GM18868 (cell line): ENCODE results near the gene CYP19A1.

Experiments
- ATAC-seq: cut with Tn5 transposase; IDR thresholded peaks from one replicate; pipeline ENCODE4 v1.9.1; 2021; ENCODE audit warnings: mild to moderate bottlenecking, moderate library complexity; ENCODE audit not compliant: unreplicated experiment

CYP19A1 gene

DNA sequence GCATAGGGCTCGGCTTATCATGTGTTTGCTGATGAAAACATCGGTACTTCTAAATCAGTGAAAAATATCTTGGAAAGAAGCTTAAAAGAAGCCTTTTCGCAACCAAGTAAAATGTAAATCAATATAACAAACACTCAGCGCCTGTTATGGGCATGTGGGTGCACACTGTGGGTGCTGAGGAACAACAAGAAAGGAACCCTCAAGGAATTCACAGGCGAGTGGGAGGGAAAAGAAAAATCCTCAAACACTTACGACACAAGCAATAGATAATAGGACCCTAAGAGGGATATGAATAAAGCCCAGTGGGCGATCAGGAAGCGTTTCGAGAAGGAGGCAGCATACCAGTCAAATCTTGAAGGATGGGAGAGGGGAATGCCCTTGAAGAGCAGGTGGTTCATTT lies 25.0 kb upstream of the CYP19A1 start:
- ATAC-seq, result no peak

DNA sequence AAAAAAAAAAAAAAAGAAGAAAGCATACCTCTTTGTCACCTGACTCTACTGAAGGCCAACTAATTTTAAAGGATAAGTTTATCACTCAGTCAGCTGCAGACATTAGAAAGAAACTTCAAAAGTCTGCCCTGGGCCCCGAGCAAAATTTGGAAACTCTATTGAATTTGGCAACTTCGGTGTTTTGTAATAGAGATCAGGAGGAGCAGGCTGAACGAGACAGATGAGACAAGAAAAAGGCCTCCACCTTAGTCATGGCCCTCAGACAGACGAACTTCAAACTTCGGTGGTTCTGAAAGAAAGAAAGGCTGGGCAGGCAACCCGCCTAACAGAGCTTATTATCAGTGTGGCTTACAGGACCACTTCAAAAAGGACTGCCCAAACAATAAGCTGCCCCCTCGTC lies 21.6 kb upstream of the CYP19A1 start:
- no peak for ATAC-seq

DNA sequence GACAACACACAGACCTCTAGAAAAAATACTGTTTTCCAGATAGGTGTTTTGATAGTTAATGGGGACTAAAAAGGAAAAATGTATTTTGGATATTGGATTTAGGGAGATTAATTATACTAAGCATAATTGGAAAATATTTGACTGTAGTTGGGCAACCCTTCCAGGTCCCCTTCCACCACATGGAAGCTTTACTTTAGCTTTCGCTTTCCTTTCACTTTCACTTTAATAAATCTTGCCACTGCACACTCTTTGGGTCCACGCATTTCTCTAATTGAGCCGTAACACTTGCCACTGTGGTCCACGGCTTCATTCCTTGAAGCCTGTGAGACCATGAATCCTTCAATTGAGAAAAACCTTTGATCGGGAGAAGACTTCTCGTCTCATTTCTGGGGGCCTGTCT lies 18.6 kb upstream of the CYP19A1 start:
- ATAC-seq, result no peak

DNA sequence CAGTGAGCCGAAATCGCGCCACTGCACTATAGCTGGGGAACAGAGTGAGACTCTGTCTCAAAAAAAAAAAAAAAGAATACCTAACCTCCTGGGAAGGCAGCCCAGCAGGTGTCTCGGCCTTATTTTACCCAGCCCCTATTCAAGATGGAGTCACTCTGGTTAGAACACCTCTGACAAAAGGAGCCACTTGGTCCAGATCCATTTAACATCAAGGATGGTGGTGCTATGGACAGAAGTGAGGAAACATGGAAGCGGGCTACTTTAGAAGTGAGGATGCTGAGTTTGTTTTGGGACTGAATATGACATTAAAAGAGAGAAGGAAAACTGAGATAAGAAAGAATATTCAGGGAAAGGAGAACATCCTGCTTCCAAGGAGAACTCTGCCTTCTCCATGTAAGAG lies 17.8 kb upstream of the CYP19A1 start:
- ATAC-seq, result no peak

DNA sequence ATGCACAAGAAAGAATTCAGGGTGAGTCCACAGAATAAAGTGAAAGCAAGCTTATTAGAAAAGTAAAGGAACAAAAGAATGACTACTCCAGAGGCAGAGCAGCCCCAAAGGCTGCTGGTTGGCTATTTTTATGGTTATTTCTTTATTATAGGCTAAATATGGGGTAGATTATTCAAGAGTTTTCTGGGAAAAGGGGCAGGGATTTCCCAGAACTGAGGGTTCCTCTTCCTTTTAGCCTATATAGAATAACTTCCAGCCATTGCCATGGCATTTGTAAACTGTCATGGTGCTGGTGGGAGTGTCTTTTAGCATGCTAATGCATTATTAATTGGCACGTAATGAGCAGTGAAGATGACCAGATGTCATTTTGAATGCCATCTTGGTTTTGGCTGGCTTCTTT lies 16.7 kb upstream of the CYP19A1 start:
- ATAC-seq, result no peak

DNA sequence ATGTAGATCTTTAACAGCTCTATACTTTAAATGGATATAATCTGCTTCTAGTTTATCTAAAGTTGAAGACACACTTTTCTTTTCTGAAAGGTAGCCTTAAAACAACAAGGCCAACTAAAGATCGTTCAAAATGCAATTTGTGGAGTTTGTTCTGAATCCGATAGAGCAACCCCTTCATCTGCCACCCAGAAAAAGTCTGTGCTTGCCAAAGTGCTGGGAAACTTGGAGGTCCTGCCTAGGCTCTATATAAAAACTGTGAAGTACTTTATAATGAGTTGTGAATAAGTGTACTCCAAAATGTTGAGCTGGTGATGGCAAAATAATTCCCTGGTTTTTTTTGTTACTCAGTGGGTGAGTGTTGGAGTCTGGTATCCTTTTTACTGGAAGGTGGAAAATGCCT lies 15.6 kb upstream of the CYP19A1 start:
- no peak for ATAC-seq

DNA sequence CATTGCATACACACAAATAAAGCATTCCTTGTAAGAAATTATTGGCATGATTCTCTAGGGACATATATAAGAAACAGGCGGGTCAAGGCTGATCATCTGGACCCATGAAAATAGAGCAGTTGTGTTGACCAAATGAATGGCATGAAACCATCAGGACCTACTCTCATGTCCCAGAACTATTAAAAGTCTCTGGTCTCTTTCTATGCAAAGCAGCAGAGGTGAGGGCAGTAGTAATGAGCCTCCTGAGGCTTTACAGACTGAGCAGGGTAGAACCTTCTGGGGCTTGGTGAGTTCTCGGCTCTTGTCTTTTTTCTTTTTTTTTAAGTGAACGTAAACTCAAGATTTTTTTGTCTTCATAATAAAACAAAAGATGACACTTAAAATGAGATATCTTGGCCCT lies 12.3 kb upstream of the CYP19A1 start:
- ATAC-seq, result no peak

DNA sequence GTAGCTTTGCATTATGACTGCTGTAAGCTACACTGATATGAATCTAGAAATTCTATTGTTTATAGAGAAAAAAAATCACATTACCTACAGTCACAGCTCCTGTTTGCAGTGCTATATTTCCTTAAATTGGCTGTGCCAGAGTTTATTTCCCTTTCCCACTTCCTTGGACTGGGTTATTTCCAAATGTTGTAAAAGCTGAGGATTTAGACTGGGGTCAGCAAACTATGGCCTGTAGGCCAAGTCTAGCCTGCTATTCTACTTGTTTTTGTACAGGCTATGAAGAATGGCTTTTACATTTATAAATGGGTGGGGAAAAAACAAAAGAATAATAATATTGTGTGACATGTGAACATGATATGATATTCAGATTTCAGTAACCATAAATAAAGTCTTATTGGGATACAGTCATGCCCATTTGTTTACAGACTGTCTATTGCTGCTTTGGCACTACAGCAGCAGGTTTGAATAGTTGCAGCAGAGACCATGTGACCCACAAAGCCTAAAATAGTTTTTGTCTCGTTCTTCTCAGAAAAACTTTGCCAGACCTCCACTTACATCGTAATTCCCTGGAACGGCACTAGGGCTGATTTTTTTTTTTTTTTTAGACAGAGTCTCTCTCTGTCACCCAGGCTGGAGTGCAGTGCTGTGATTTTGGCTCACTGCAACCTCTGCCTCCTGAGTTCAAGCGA lies 10.9 kb upstream of the CYP19A1 start:
- no peak for ATAC-seq

DNA sequence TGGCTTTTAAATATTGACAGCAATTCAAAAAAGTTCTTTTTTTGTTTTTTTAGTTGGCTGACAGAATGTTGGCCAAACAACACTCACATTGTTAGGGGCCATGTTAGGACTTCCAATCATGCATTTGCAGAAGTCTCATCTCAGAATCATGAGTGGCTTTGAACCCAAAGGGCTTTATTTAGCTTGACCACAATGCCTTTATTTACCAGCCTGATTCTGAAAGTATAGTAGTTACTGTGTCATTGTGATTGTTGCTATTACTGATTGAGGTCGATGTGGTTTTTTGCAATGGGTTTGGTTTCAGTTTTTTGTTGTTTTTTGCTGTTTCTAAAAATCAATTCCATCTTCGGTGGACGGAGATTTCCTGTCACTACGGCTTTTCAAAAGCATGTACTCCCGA lies 10.3 kb upstream of the CYP19A1 start:
- peak; percentile 98 for ATAC-seq

DNA sequence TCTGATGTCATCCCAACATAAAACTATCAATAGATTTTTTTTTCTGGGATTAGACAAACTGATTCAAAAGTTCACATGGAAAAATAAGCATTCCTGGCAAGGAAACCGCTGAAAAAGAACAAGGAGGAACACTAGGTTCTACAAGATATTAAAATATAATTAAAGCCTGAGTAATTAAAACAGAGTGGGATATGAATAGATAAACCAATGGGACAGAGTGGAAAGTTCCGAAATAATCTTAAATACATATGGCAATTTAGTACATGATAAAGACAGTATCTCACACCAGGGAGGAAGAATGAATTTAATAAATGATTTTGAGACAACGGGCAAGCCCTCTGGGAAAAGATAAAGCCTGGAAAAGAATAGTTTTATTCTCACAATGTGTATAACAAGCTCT lies 7.7 kb upstream of the CYP19A1 start:
- ATAC-seq, result no peak

DNA sequence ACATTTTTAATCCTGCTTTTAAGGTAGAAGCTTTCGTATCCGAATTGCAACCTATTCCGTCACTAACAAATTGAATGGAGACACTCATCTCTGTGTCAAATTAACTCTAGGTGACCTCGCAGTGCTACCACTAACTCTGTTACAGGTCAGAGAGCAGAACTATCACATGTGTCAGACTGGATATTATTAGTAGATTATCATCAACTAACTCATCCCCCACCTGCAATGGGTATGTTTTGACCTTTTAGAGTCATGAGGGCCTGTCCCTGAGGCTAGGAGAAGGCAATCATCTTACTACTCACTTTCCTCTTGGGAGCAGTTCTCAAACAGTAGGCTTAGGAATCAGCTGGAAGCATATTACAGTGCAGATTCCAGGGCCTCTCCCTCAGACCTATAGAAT lies 5.1 kb upstream of the CYP19A1 start:
- no peak for ATAC-seq

DNA sequence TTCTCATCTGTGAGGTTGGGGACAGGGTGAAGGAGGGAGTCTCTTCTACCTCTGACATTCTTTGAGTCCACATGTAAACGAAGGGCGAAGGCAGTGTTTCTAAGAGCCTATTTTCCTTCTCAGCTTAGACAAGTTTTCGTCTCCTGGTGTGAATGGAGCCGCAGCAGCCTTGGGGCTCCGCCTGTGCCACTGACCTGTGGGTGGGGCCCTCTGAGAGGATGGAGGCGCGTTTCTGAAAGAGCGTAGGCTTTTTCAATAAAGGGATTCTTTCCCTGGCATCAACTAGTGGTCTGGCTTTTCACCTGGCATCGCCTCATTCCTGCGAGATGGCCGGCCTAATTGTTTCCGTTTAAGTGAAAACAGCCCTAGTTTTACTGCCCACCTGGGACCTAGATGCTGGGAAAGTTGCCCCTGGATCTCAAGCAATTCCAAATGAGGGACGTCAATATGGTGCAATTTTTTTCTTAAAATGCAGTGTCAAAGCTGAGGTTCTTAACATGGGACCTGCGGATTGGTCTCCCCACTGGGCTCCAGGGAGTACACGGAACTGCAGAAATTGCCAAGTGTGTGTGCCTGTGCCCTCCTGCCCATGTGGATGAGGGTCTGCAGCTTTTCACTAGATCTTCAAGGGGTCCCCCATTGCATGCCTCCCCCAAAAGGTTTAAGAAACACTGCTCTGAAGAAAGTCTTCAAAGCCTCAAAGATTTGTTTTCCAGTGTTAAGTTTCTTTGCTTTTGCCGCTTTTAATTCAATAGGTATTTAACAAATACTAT lies 4.0 kb upstream of the CYP19A1 start:
- ATAC-seq, result no peak

DNA sequence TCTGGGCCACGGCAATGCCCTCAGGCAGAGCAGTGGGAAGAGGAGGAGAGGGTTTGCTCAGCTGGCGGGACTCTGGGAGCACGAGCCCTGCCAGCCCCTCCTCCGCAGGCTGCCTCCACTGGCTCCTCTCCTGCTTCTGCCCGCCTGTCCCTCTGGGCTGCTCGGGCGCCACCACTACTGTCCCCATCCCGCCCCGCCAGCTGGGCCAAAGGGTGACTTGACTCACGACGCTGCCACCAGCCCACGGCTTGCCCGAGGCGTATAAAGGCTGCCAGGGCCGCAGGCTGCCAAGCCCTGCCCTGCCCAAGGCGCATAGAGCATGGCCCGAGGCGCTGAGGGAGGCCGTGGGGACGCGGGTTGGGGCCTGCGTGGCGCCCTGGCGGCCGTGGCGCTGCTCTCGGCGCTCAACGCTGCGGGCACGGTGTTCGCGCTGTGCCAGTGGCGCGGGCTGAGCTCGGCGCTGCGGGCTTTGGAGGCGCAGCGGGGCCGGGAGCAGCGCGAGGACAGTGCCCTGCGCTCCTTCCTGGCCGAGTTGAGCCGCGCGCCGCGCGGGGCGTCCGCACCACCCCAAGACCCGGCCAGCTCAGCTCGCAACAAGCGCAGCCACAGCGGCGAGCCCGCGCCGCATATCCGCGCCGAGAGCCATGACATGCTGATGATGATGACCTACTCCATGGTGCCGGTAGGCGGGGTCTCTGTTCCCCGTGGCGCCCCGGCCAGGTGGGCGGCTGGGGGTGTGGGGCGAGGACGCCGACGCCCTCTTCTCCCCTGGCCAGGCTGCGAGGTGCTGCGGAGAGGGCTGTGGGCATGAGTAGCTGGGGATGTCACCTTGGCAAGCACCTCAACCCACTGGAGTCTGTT lies 3.2 kb upstream of the CYP19A1 start, which contains the start of gene GLDN:
Gene GLDN, plus strand, starts transcription at position 290 of the 861 bp plus-strand sequence. Its CDS starts 30 bp downstream, at position 320.
- no peak for ATAC-seq

DNA sequence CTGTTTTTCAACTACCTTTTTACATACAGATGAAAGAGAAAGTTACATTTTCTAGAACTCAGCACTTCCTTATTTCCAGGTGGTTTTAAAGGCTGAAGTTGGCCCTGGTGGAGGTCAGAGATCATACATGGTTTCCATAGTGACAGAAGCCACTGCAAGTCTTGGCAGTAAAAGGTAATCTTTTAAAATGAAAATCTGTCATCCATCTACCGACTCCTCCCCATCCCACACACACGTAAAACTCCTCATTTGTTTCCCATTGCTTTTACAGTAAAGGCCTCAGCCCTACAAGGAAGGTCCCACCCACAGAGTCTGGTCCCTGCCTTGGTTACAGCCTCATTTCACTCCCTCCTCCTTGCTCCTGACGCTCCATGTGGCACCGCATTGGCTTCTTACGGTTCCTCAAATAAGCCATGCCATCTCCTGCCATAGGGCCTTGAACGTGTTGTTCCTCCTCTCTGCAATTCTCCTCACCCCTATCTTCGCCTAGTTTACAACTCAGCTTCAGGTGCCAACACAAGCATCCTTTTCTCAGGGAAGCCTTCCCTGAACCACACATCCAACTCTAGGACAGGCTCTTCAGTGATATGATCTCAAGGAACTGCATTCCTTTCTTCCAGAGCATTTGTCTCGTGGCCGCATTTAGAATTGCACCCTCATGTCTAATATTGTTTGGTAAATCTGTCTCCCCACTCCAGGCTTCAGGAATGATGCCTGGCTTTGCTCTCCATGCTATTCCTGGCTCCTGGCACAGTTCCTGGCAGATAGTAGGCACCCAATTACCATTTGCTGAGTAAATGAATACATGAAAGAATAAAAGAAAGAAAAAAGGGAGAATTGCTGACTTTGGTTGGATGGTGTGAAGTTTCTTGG lies 2.6 kb downstream of the CYP19A1 start:
- ATAC-seq, result peak; percentile 81

DNA sequence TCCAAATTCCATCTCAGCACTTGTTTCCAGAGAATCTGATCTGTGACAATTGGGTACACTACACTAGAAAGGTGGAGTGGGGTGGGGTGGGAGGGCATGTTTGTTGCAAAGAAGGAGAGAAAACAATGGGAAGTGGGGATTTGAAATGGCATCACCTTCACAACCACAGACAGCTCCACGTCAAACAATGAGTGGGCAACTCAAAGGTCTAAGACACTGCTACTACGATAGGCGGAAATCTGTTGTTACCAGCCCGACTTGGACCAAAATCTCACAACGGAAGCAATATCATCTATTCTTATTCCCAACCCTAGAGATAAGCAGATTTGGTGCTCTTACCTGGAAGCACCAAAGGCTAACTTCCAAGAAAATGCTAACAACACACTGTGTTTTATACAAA lies 3.3 kb downstream of the CYP19A1 start:
- peak; percentile 33 for ATAC-seq

DNA sequence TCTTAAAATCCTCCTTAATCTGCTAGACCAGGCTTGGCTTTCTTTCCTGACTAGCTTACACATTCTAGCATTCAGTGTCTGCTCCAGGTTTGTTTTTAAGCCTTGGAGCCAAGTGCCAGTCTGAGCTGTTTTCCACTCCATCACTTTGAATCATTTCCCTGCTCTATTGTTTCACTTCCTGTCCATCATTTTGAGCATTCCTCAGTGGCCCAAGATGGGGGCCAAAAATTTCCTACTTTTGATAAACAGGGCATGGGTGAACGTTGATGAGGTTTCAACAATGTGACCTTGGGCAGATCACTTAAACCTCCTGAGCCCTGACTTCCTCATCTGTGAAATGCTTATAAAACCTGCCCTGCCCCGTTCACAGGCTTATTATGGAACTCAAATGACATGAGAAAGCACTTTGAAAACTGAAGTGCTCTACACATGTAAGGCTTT lies 4.4 kb downstream of the CYP19A1 start:
- ATAC-seq, result no peak

DNA sequence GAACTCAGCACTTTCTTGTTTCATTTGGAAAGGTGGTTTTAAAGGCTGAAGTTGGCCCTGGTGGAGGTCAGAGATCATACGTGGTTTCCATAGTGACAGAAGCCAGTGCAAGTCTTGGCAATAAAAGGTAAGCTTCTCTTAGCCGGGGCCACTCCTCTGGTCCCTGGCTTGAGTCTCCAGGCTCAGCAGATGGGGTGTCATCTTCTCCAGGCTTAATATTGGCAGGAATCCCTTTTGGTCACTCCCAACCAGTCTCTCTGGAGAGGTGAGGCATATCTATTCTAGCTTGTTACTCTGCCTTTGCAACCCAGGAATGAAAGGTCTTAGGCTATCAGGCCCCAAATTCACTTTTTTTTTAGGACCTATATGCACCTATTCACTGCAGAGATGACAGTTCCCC lies 4.8 kb downstream of the CYP19A1 start:
- no peak for ATAC-seq

DNA sequence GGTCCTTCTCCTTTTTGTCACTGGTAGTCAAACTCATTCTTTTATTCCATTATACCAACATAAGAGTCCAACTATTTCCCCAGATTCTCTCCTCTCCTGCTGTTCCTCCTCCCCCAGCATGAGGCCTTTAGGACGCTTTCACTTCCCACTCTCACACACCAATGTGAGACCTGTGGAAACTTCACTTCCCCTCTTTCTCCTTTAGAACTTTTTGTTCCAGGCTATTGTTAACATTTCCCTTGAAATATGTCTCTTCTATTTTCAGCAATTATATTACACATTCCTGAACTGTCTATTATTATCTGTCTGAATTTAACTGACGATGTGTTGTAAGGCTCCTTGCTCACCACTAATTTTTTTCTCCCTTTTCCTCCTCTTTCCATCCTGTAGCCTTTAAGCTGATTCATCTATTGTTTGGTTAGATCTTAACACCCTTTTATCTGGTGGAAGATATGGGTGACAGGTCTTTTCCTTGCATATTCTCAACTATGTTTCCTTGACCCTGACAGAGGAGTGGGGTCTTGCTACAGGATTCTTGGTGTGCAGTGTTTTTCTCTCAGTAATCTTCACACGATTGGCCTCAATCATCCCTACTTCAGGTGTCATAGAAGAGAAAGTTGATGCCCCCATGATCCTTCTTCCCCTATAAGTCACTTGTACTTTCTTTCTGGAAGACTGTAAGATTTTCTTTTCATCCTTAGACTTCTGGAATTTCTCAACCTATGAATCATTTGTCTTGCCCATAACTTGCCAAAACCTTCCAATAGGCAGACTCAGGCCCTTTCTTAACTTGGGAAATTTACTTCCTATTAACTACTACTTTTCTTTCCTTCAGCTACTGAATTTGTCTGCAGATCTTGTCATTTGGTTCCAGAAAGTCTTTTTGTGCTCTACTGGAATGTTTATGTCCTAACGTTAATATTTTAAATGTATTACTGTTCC lies 5.9 kb downstream of the CYP19A1 start:
- ATAC-seq, result no peak

DNA sequence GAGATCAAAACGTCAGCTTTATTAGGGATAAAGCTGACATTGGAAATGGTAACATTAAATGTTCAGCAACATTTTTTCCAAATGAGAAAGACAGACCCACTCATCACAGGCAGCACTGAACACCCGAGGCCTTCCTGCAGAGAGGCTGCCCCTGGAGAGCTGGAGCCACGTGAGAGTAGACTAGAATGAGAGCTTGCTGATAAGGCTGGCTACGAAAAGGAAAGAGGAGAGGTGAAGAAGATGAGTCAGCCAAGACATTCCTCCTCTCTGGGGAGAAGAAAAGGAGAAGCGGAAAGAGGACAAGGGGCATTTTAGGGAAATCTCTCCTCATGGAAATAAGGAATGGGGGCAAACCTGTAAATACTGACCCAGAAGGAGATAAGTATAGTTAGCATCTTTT lies 7.3 kb downstream of the CYP19A1 start:
- no peak for ATAC-seq
